Smooth muscle cell (in vitro differentiated cells): ENCODE results near the gene NGF. TPM values are rescaled to one million over a fixed set of nuclear protein-coding genes. Genes with fewer than 3 reads are reported as not detected.
A peak's percentile ranks its signal among the peaks of the same experiment; 100 is the strongest.

Source experiments
- DNase-seq: peaks from one replicate; lab custom pipeline; 2025; ENCODE audit not compliant: unreplicated experiment; lab: John Stamatoyannopoulos, UW
- H2AFZ ChIP-seq: fragments of 200-600 bp; sonication (generic); 2 replicates; pipeline ENCODE4 v1.6.0; 2016; ENCODE audit warnings: antibody characterized with exemption, low read depth, mild to moderate bottlenecking
- H3F3A ChIP-seq: fragments of 200-600 bp; sonication (generic); 2 replicates; pipeline ENCODE4 v1.6.0; 2017; ENCODE audit warnings: antibody characterized with exemption, low read depth
- H3K27ac ChIP-seq: fragments of 200-600 bp; sonication (generic); 2 replicates; pipeline ENCODE4 v1.5.1; 2016; ENCODE audit warnings: low read depth, mild to moderate bottlenecking
- H3K27me3 ChIP-seq: fragments of 200-600 bp; sonication (generic); 2 replicates; pipeline ENCODE4 v1.6.1; 2016; ENCODE audit warnings: low read depth, mild to moderate bottlenecking
- H3K36me3 ChIP-seq: fragments of 200-600 bp; sonication (generic); 2 replicates; pipeline ENCODE4 v1.5.1; 2016; ENCODE audit warnings: low read depth
- H3K4me1 ChIP-seq: fragments of 200-600 bp; sonication (generic); 2 replicates; pipeline ENCODE4 v1.5.1; 2016; ENCODE audit warnings: low read depth
- H3K4me2 ChIP-seq: fragments of 200-600 bp; sonication (generic); 2 replicates; pipeline ENCODE4 v1.6.0; 2016; ENCODE audit warnings: mild to moderate bottlenecking
- H3K4me3 ChIP-seq: fragments of 200-600 bp; sonication (generic); 2 replicates; pipeline ENCODE4 v1.5.1; 2016; ENCODE audit warnings: mild to moderate bottlenecking
- H3K79me2 ChIP-seq: fragments of 200-600 bp; sonication (generic); 2 replicates; pipeline ENCODE4 v1.6.0; 2016; ENCODE audit warnings: low read depth, mild to moderate bottlenecking
- H3K9ac ChIP-seq: fragments of 200-600 bp; sonication (generic); 2 replicates; pipeline ENCODE4 v1.6.0; 2016; ENCODE audit warnings: low read depth
- H3K9me3 ChIP-seq: fragments of 200-600 bp; sonication (generic); replicated peaks from 2 replicates; pipeline ENCODE4 v1.5.1; 2016; ENCODE audit warnings: low read depth
- H4K20me1 ChIP-seq: fragments of 200-600 bp; sonication (generic); 2 replicates; pipeline ENCODE4 v1.6.0; 2016; ENCODE audit warnings: low read depth
- CTCF ChIP-seq: fragments of 200-600 bp; sonication (generic); IDR thresholded peaks from 2 replicates; pipeline ENCODE4 v1.5.1; 2017; ENCODE audit warnings: borderline replicate concordance, mild to moderate bottlenecking, antibody characterized with exemption; ENCODE audit not compliant: insufficient read depth, poor library complexity, severe bottlenecking
- WGBS: methylation state at CpG from one replicate; pipeline ENCODE4 v1.1.7; 2016; ENCODE audit warnings: low lambda C conversion rate; 5-methylcytosine and 5-hydroxymethylcytosine counted together
- polyA plus RNA-seq: library from polyadenylated mRNA; unstranded; fragments of >200 nt; fragmentation: Nextera tagmentation; extraction: Ambion mirVana; gene quantifications from 2 replicates; pipeline ENCODE4 v1.2.1, GENCODE V29; 2016
- total RNA-seq: library from RNA; depleted of rRNA; stranded (reverse); fragments of >200 nt; gene quantifications from 2 replicates; pipeline ENCODE4 v1.2.3, GENCODE V29; 2014

The NGF gene
- total and polyA plus RNA-seq, 2 experiments from 2014 or later = 0.18 to 1.8 TPM

GRCh38 chr1:115314765-115315164 lies 23.3 kb downstream of the NGF start:
- no peaks in the 10 kb centered on the region for H3K4me1 ChIP-seq

GRCh38 chr1:115314092-115314491 lies 24.0 kb downstream of the NGF start:
- Histone ChIP-seq H3K4me2 (no peak overlapping the region), H2AFZ (no peak overlapping the region), H3F3A (no peaks in the 10 kb centered on the region), H4K20me1 (no peaks in the 10 kb centered on the region), H3K36me3 (no peaks in the 10 kb centered on the region), H3K4me3 (no peak overlapping the region), H3K27ac (no peak overlapping the region), H3K27me3 (no peaks in the 10 kb centered on the region), H3K79me2 (no peaks in the 10 kb centered on the region), H3K9ac (no peak overlapping the region), H3K9me3 (no peaks in the 10 kb centered on the region), H3K4me1 (no peaks in the 10 kb centered on the region)
- no peak for TF ChIP-seq CTCF
- DNase-seq = no peak
- 63% methylated on average over 4 of the region's 4 CpGs for WGBS

More at GRCh38 chr1:115314765-115315164, 23.3 kb downstream of the NGF start:
- TF ChIP-seq CTCF = no peak
- H3K36me3 ChIP-seq = no peaks in the 10 kb centered on the region
- no peak overlapping the region for H2AFZ ChIP-seq
- H3K79me2 ChIP-seq = no peaks in the 10 kb centered on the region
- H3K4me3 ChIP-seq = no peak overlapping the region
- H3K27me3 ChIP-seq = no peaks in the 10 kb centered on the region
- no peaks in the 10 kb centered on the region for H4K20me1 ChIP-seq
- peak overlapping the region; percentile 4 for H3K4me2 ChIP-seq
- no peaks in the 10 kb centered on the region for H3K9me3 ChIP-seq
- 21% methylated on average over 3 of the region's 3 CpGs for WGBS
- H3K27ac ChIP-seq = no peak overlapping the region
- no peak overlapping the region for H3K9ac ChIP-seq
- H3F3A ChIP-seq = no peaks in the 10 kb centered on the region
- no peak for DNase-seq

GRCh38 chr1:115313182-115313581 lies 24.9 kb downstream of the NGF start:
- H3K9me3 ChIP-seq = no peaks in the 10 kb centered on the region
- no peak for TF ChIP-seq CTCF
- no peak overlapping the region for H3K9ac ChIP-seq
- H2AFZ ChIP-seq = no peak overlapping the region
- H3F3A ChIP-seq = no peaks in the 10 kb centered on the region
- H3K27ac ChIP-seq = no peak overlapping the region
- H3K4me1 ChIP-seq = no peaks in the 10 kb centered on the region
- no peaks in the 10 kb centered on the region for H3K27me3 ChIP-seq
- WGBS = 97% methylated on average over 1 of the region's 1 CpG
- no peaks in the 10 kb centered on the region for H3K79me2 ChIP-seq
- no peak overlapping the region for H3K4me2 ChIP-seq
- H3K4me3 ChIP-seq = no peak overlapping the region
- DNase-seq = no peak
- H4K20me1 ChIP-seq = no peaks in the 10 kb centered on the region
- H3K36me3 ChIP-seq = no peaks in the 10 kb centered on the region

- Histone ChIP-seq H3K27ac (no peak overlapping the region), H4K20me1 (no peaks in the 10 kb centered on the region), H3F3A (no peaks in the 10 kb centered on the region), H3K4me3 (no peak overlapping the region), H3K9ac (no peak overlapping the region), H3K27me3 (no peaks in the 10 kb centered on the region), H3K4me2 (no peak overlapping the region), H3K36me3 (no peaks in the 10 kb centered on the region), H3K79me2 (no peaks in the 10 kb centered on the region), H3K4me1 (no peaks in the 10 kb centered on the region), H2AFZ (no peak overlapping the region), H3K9me3 (no peaks in the 10 kb centered on the region)
- no peak for TF ChIP-seq CTCF
- DNase-seq = no peak
Measured at GRCh38 chr1:115312742-115313141, 25.3 kb downstream of the NGF start.
